Osteocyte (in vitro differentiated cells): ENCODE data around the gene PIGS. TPM values are rescaled to one million over a fixed set of nuclear protein-coding genes. Genes with fewer than 3 reads are reported as not detected.

Source experiments
- DNase-seq: peaks from one replicate; pipeline ENCODE4 v3.0.0; 2021; ENCODE audit warnings: mixed read lengths; ENCODE audit not compliant: unreplicated experiment; ENCODE audit errors: extremely low spot score
- H3K27ac Mint-ChIP-seq: one replicate; pipeline ENCODE4 v1.8.0; 2021; ENCODE audit warnings: mild to moderate bottlenecking, mixed read lengths; ENCODE audit not compliant: unreplicated experiment
- H3K27me3 Mint-ChIP-seq: one replicate; pipeline ENCODE4 v1.8.0; 2021; ENCODE audit warnings: mixed read lengths; ENCODE audit not compliant: unreplicated experiment
- H3K36me3 Mint-ChIP-seq: one replicate; pipeline ENCODE4 v1.8.0; 2021; ENCODE audit warnings: mixed read lengths; ENCODE audit not compliant: unreplicated experiment
- H3K4me1 Mint-ChIP-seq: one replicate; pipeline ENCODE4 v1.8.0; 2021; ENCODE audit warnings: mixed read lengths; ENCODE audit not compliant: unreplicated experiment
- H3K4me3 Mint-ChIP-seq: one replicate; pipeline ENCODE4 v1.8.0; 2021; ENCODE audit warnings: mild to moderate bottlenecking, moderate library complexity, mixed read lengths; ENCODE audit not compliant: unreplicated experiment
- H3K9me3 Mint-ChIP-seq: one replicate; pipeline ENCODE4 v1.8.0; 2021; ENCODE audit warnings: mixed read lengths; ENCODE audit not compliant: unreplicated experiment
- CTCF ChIP-seq: fragments of 200-600 bp; sonication (generic); IDR thresholded peaks from 2 replicates; pipeline ENCODE4 v1.5.0; 2021; ENCODE audit warnings: antibody characterized with exemption, mild to moderate bottlenecking, moderate library complexity
- total RNA-seq: library from RNA; stranded (reverse); gene quantifications from 2 replicates; pipeline ENCODE4 v1.2.1, GENCODE V29; 2021

PIGS gene
- total RNA-seq, 1 donor from 2014 or later, result 80.0 TPM

GRCh38 chr17:28528327-28529012 is 42.9 kb downstream of the PIGS start:
- H3K9me3 Mint-ChIP-seq, result no peaks in the 10 kb centered on the region
- H3K27me3 Mint-ChIP-seq, result no peaks in the 10 kb centered on the region
- H3K4me3 Mint-ChIP-seq, result no peak overlapping the region
- DNase-seq, result no peak
- H3K36me3 Mint-ChIP-seq, result no peaks in the 10 kb centered on the region
- H3K4me1 Mint-ChIP-seq, result peaks cover 40% of the 10 kb centered on the region
- H3K27ac Mint-ChIP-seq, result no peak overlapping the region
- no peak for TF ChIP-seq CTCF

DNA sequence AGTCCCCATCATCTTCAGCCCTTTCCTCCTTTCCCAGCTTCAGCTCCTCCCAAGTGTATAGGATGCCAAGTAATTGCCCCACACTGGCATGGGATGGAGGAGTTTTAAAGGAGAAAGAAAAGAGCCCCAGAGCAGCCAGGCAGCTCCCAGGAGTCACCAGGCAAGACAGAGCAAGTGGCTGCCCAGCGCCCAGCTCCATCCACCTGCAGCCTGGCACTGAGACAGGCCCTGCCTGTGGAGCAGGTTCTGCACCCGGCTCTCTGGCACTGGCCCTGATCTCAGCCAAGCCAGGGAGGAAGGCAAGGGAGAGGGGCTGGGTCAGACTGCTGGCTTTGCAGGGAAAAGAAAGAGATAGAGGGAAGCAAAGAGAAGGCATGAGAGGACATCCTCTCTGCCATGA is 43.5 kb downstream of the PIGS start:
- Mint-ChIP-seq H3K4me1 (peaks cover 35% of the 10 kb centered on the region), H3K27ac (no peak overlapping the region), H3K27me3 (no peaks in the 10 kb centered on the region), H3K9me3 (no peaks in the 10 kb centered on the region), H3K4me3 (no peak overlapping the region), H3K36me3 (no peaks in the 10 kb centered on the region)
- DNase-seq, result no peak
- no peak for TF ChIP-seq CTCF

DNA sequence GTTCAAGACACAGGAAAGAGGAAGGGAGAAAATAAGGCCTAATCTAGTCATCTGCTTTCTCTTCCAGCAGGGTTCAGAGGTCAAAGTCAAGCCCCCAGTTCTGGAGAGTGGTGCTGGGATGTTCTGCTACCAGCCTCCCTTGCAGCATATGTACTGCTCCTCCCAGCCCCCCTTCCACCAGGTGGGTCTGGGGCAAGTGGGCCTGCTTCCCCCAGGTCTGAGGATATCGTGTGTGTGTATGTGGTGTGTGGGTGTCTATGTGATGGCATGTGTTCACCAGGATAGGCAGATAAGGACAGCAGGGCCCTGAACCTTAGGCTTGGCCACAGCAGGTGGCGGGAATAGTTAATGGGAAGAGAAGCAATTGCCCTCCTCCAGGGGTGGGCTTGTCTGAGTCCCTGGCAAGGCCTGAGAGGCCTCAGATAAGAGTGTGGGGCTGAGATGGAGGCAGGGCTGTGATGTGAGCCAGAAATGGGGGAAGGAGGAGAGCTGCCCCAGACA is 44.1 kb downstream of the PIGS start:
- TF ChIP-seq CTCF, result no peak
- Mint-ChIP-seq H3K4me1 (peaks cover 31% of the 10 kb centered on the region), H3K36me3 (no peaks in the 10 kb centered on the region), H3K4me3 (no peak overlapping the region), H3K27ac (no peak overlapping the region), H3K9me3 (no peaks in the 10 kb centered on the region), H3K27me3 (no peaks in the 10 kb centered on the region)
- no peak for DNase-seq

DNA sequence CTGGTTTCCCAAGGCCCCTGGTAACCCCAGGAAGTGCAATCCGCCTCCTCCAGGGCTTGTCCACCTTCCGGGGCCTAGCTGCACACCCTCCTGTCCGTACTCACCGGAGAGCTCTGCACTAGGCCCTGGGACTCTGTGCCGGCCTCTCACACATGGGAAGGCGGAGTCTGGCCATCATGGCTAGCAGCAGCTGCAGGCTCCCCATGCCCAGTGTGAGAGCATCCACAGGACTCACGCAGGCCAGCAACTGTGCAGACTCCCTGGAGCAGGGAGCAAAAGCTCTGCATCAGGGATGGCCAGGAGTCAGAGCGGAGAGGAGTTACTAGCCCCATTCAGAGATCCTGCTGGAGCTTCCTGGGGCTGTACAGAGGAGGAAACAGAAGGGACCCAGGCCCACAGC is 44.9 kb downstream of the PIGS start:
- Mint-ChIP-seq H3K4me3 (no peak overlapping the region), H3K27me3 (no peaks in the 10 kb centered on the region), H3K4me1 (peaks cover 33% of the 10 kb centered on the region), H3K36me3 (no peaks in the 10 kb centered on the region), H3K9me3 (no peaks in the 10 kb centered on the region), H3K27ac (no peak overlapping the region)
- no peak for DNase-seq
- no peak for TF ChIP-seq CTCF

GRCh38 chr17:28524476-28525424 is 46.6 kb downstream of the PIGS start:
- H3K4me1 Mint-ChIP-seq, result peaks cover 33% of the 10 kb centered on the region
- H3K9me3 Mint-ChIP-seq, result no peaks in the 10 kb centered on the region
- no peaks in the 10 kb centered on the region for H3K27me3 Mint-ChIP-seq
- no peaks in the 10 kb centered on the region for H3K36me3 Mint-ChIP-seq
- TF ChIP-seq CTCF, result no peak
- H3K27ac Mint-ChIP-seq, result peak overlapping the region; percentile 82
- H3K4me3 Mint-ChIP-seq, result no peak overlapping the region
- no peak for DNase-seq
